ENCODE results near the gene PHF21B.
"Not testable (repeated sequence)": the region's sequence is repeated elsewhere in the genome, so short reads cannot be mapped to it uniquely, and the experiment has no call there.

PHF21B gene
- 0 reads per million in 3 donors for total RNA-seq

DNA sequence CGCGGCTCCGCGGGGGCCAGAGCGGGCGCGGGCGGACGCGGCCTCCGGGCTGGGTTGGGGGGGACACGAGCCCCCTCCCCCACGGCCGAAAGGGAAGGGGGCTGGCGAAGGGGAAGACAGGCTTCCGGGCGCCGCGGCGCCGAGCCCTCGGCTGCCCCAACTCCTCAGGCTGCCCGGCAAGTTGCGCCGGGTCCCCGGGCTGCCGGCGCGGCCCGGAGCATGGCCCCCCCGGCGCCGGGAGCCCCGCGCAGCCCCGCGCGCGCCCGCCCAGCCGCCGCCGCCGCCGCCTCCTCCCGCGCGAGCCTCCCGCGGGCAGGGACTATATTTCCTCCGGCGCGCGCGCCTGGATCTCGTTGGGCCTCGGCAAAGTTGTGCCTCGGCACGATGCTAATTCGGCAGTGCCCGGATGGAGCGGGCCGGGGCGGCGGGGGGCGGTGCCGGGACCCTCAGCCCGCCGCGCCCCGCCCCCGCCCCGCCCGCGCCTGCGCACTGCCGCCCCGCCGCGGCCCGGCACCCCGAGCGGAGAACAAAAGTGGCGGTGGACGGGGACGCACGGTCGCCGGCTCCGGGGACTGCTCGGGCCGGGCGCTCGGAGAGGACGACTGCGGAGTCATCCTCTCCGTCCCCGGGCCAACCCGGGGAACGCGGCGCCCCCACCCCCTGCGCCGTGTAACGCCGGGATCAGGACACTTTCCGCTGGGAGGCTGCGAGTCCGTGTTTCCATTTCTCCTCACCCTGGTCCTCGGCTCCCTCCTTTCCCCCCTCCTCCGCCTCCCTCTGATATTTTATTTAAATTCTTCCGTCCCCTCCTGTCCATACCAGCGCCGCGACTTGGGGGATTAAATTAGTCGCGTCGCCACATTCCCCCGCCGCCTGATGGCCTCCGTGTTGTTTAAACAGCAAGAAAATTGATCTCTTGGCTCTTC is at the start of gene PHF21B:
Gene PHF21B (minus strand): TSS at position 400 of the 926 bp plus-strand sequence. CDS start 456 bp downstream, outside the sequence.
- no peak for DNase-seq
- no peaks in the 10 kb centered on the region for H3K36me3 ChIP-seq (ENCODE audit: control insufficient read depth, insufficient read depth, low read length)
- H3K4me1 ChIP-seq (ENCODE audit: control insufficient read depth, insufficient read depth, low read length, poor library complexity, severe bottlenecking) = peaks cover 11% of the 10 kb centered on the region
- H3K9me3 ChIP-seq (ENCODE audit: control insufficient read depth, low read length) = no peaks in the 10 kb centered on the region
- peak within 1 kb of the TSS; percentile 17 for H3K4me3 ChIP-seq (ENCODE audit: insufficient read depth, low read depth, low read length, poor library complexity, severe bottlenecking)
- no peak within 1 kb of the TSS for H3K27ac ChIP-seq (ENCODE audit: insufficient read depth, low read length, poor library complexity, severe bottlenecking)
- peaks cover 26% of the 10 kb centered on the region for H3K27me3 ChIP-seq (replicated peaks; ENCODE audit: control insufficient read depth, insufficient read depth, low read length, poor library complexity, severe bottlenecking)

DNA sequence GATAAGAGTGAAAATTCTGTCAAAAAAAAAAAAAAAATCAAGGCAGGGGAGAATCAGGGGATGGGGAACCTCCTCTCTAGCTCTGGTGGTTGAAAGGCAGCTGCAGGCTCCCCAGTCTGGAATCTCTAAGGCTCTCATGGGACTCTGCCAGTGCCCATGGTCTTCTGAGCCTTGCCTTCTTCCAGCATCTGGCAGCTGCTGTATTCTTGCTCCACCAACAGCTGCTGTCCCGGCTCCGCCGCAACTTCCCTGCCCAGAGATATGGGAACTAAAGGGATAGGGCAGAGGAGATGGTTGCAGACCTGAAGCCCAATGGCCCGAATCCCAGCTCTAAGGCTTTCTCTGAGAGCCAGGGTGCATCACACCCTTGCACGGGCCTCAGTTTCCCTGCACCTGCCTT is 49.5 kb upstream of the PHF21B start:
- Histone ChIP-seq H3K4me1 (ENCODE audit: control insufficient read depth, insufficient read depth, low read length, poor library complexity, severe bottlenecking) (no peaks in the 10 kb centered on the region), H3K27me3 (replicated peaks; ENCODE audit: control insufficient read depth, insufficient read depth, low read length, poor library complexity, severe bottlenecking) (no peaks in the 10 kb centered on the region), H3K9me3 (ENCODE audit: control insufficient read depth, low read length) (no peaks in the 10 kb centered on the region), H3K4me3 (ENCODE audit: insufficient read depth, low read depth, low read length, poor library complexity, severe bottlenecking) (no peak overlapping the region), H3K36me3 (ENCODE audit: control insufficient read depth, insufficient read depth, low read length) (no peaks in the 10 kb centered on the region), H3K27ac (ENCODE audit: insufficient read depth, low read length, poor library complexity, severe bottlenecking) (no peak overlapping the region)
- DNase-seq = no peak

DNA sequence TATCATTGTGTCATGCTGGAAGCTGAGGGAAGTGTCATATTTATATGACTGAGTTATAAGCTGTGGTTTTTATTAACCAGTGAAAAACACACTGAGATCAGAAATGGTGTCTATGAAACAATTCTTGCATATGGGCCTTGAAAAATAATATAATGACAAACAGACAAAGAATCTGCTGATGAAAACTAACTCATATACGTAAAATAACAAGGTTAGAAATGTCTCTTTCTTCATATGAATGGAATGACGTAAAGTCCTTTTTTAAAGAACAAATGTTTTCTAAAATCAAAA is 48.8 kb upstream of the PHF21B start:
- H3K4me3 ChIP-seq (ENCODE audit: insufficient read depth, low read depth, low read length, poor library complexity, severe bottlenecking) = no peak overlapping the region
- DNase-seq = no peak
- H3K4me1 ChIP-seq (ENCODE audit: control insufficient read depth, insufficient read depth, low read length, poor library complexity, severe bottlenecking) = no peaks in the 10 kb centered on the region
- no peaks in the 10 kb centered on the region for H3K36me3 ChIP-seq (ENCODE audit: control insufficient read depth, insufficient read depth, low read length)
- H3K27ac ChIP-seq (ENCODE audit: insufficient read depth, low read length, poor library complexity, severe bottlenecking) = no peak overlapping the region
- no peaks in the 10 kb centered on the region for H3K9me3 ChIP-seq (ENCODE audit: control insufficient read depth, low read length)
- no peaks in the 10 kb centered on the region for H3K27me3 ChIP-seq (replicated peaks; ENCODE audit: control insufficient read depth, insufficient read depth, low read length, poor library complexity, severe bottlenecking)

DNA sequence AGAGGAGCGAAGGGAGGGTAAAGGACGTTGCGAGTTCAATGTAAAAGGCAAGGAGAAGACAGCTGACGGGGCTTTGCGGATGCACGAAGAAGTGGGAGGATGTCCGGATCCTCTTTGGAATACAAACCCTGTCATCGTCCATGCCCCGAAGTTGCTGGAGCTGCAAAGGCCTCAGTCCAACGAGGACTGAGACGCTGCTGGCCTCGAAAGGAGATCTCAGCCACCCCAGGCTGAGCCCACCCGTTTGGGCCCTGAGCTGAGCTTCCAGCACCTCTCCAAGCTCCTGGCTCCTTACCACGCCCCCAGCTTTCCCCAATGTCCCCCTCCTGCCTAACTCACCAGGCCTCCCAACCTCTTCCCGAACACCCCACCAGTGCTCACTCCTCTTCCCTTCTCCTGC is 46.1 kb upstream of the PHF21B start:
- Histone ChIP-seq H3K4me3 (ENCODE audit: insufficient read depth, low read depth, low read length, poor library complexity, severe bottlenecking) (no peak overlapping the region), H3K36me3 (ENCODE audit: control insufficient read depth, insufficient read depth, low read length) (no peaks in the 10 kb centered on the region), H3K27ac (ENCODE audit: insufficient read depth, low read length, poor library complexity, severe bottlenecking) (no peak overlapping the region), H3K4me1 (ENCODE audit: control insufficient read depth, insufficient read depth, low read length, poor library complexity, severe bottlenecking) (no peaks in the 10 kb centered on the region), H3K27me3 (replicated peaks; ENCODE audit: control insufficient read depth, insufficient read depth, low read length, poor library complexity, severe bottlenecking) (no peaks in the 10 kb centered on the region), H3K9me3 (ENCODE audit: control insufficient read depth, low read length) (no peaks in the 10 kb centered on the region)
- no peak for DNase-seq

DNA sequence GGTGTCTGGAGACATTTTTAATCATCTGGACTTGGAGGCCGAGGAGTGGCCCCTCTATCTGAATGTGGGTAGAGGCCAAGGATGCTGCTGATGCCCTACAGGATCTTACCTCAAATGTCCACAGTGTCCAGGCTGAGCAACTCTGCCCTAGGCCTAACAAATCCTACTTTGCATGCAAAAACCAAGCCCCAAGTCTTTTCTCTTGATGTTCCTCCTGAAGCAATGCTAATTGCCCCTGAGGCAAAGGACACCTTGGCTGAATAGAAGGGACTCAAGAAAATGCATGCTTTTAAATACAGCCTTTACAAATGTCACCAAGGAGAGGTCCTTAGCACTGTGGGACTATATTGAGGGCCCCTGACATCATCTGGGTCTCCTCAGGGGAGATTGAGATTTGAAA is 43.8 kb upstream of the PHF21B start:
- Histone ChIP-seq H3K36me3 (ENCODE audit: control insufficient read depth, insufficient read depth, low read length) (no peaks in the 10 kb centered on the region), H3K27ac (ENCODE audit: insufficient read depth, low read length, poor library complexity, severe bottlenecking) (no peak overlapping the region), H3K9me3 (ENCODE audit: control insufficient read depth, low read length) (no peaks in the 10 kb centered on the region), H3K4me3 (ENCODE audit: insufficient read depth, low read depth, low read length, poor library complexity, severe bottlenecking) (no peak overlapping the region), H3K27me3 (replicated peaks; ENCODE audit: control insufficient read depth, insufficient read depth, low read length, poor library complexity, severe bottlenecking) (no peaks in the 10 kb centered on the region), H3K4me1 (ENCODE audit: control insufficient read depth, insufficient read depth, low read length, poor library complexity, severe bottlenecking) (no peaks in the 10 kb centered on the region)
- no peak for DNase-seq

DNA sequence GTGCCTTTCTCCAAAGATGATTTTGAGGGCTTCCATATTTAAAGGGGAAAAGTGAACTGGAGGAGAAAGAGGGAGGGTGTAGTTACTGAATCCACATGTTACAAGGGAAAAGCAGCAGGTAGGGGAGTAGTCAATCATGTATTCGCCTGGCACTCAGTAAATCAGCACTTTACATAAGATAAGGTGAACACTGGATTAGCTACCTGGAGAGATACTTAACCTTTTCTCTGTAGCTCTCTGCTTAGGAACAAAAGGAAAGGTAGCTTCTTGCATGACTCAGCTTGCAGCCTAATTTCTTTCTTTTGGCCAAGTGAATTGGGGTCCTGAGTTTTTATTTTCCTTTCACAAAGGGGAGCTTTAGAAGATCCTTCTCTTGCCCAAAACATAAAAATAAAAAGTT is 43.3 kb upstream of the PHF21B start:
- DNase-seq = no peak
- Histone ChIP-seq H3K4me3 (ENCODE audit: insufficient read depth, low read depth, low read length, poor library complexity, severe bottlenecking) (no peak overlapping the region), H3K4me1 (ENCODE audit: control insufficient read depth, insufficient read depth, low read length, poor library complexity, severe bottlenecking) (no peaks in the 10 kb centered on the region), H3K27ac (ENCODE audit: insufficient read depth, low read length, poor library complexity, severe bottlenecking) (no peak overlapping the region), H3K9me3 (ENCODE audit: control insufficient read depth, low read length) (no peaks in the 10 kb centered on the region), H3K36me3 (ENCODE audit: control insufficient read depth, insufficient read depth, low read length) (no peaks in the 10 kb centered on the region), H3K27me3 (replicated peaks; ENCODE audit: control insufficient read depth, insufficient read depth, low read length, poor library complexity, severe bottlenecking) (no peaks in the 10 kb centered on the region)

DNA sequence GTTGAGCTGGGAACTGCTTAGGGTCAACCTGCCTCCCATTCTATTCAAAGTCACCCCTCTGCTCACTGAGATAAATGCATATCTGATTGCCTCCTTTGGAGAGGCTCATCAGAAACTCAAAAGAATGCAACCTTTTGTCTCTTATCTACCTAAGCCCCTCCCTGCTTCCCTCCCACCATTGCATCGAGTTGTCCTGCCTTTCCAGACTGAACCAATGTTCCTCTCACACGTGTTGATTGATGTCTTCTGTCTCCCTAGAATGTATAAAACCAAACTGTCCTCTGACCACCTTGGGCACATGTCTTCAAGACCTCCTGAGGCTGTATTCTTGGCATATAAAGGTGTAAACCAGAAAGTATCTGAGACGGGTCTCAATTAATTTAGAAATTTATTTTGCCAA is 42.9 kb upstream of the PHF21B start:
- not testable (repeated sequence) for DNase-seq; H3K27me3 ChIP-seq (replicated peaks; ENCODE audit: control insufficient read depth, insufficient read depth, low read length, poor library complexity, severe bottlenecking); H3K36me3 ChIP-seq (ENCODE audit: control insufficient read depth, insufficient read depth, low read length); H3K4me3 ChIP-seq (ENCODE audit: insufficient read depth, low read depth, low read length, poor library complexity, severe bottlenecking); H3K27ac ChIP-seq (ENCODE audit: insufficient read depth, low read length, poor library complexity, severe bottlenecking); H3K9me3 ChIP-seq (ENCODE audit: control insufficient read depth, low read length); H3K4me1 ChIP-seq (ENCODE audit: control insufficient read depth, insufficient read depth, low read length, poor library complexity, severe bottlenecking)

DNA sequence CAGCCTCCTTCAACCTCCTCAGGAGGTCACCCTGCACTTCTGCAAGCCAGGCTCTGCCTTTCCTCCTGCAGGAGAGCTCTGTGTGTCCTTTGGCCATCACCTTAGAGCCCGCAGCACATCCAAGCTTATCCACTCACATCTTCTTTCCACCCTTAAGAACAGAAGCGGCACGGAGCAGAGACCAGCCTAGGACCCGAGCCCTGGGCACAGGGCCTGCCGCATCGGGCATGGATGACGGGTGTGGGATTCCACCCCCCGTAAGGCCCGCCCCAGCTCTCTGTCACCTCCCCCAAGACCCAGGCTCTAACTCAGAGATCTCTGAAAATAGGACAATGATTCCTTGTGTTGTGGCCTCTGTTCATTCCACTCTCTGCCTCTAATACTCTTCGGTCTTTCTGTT is 42.1 kb upstream of the PHF21B start:
- H3K36me3 ChIP-seq (ENCODE audit: control insufficient read depth, insufficient read depth, low read length) = no peaks in the 10 kb centered on the region
- DNase-seq = no peak
- no peaks in the 10 kb centered on the region for H3K27me3 ChIP-seq (replicated peaks; ENCODE audit: control insufficient read depth, insufficient read depth, low read length, poor library complexity, severe bottlenecking)
- no peak overlapping the region for H3K27ac ChIP-seq (ENCODE audit: insufficient read depth, low read length, poor library complexity, severe bottlenecking)
- H3K4me1 ChIP-seq (ENCODE audit: control insufficient read depth, insufficient read depth, low read length, poor library complexity, severe bottlenecking) = no peaks in the 10 kb centered on the region
- no peaks in the 10 kb centered on the region for H3K9me3 ChIP-seq (ENCODE audit: control insufficient read depth, low read length)
- H3K4me3 ChIP-seq (ENCODE audit: insufficient read depth, low read depth, low read length, poor library complexity, severe bottlenecking) = no peak overlapping the region

DNA sequence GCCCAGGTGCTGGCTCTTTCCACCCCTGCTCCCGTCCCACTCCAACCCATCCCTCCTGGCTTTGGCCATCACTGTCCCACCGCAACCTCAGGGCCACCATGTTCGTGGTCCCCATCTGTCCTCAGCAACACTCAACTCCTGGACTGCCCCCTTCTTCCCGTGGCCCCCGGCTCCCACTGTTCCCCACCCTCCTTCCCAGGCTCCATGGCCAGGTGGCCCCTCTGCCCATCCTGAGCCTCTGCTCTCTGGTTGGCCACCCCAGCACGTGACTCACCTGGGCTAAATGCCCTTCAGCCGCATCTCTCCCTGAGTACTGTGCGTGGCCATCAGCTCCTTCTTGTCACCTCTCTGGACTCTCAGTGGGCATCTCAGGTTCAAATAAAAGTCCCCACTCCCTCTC is 41.6 kb upstream of the PHF21B start:
- no peaks in the 10 kb centered on the region for H3K9me3 ChIP-seq (ENCODE audit: control insufficient read depth, low read length)
- no peaks in the 10 kb centered on the region for H3K36me3 ChIP-seq (ENCODE audit: control insufficient read depth, insufficient read depth, low read length)
- no peaks in the 10 kb centered on the region for H3K4me1 ChIP-seq (ENCODE audit: control insufficient read depth, insufficient read depth, low read length, poor library complexity, severe bottlenecking)
- DNase-seq = no peak
- no peak overlapping the region for H3K27ac ChIP-seq (ENCODE audit: insufficient read depth, low read length, poor library complexity, severe bottlenecking)
- no peaks in the 10 kb centered on the region for H3K27me3 ChIP-seq (replicated peaks; ENCODE audit: control insufficient read depth, insufficient read depth, low read length, poor library complexity, severe bottlenecking)
- H3K4me3 ChIP-seq (ENCODE audit: insufficient read depth, low read depth, low read length, poor library complexity, severe bottlenecking) = no peak overlapping the region

DNA sequence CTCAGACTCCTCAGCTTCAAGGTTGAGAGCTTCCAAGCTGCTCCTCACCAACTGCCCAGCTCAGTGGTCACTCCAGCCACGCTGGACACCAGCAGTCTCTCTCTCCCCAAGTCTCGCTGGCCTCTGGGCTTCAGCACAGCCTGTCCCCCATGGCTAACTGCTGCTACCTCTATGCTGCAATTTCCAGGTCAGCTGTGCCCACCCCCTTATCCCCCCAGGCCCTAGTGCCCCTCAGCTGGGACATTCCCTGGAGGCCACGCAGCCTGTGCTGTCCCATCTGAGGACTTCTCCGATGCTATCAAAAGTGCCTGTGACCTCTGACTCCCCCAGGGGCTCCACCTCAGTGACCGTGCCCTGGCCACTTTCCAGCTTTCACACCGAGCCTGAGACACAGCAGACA is 37.5 kb upstream of the PHF21B start:
- Histone ChIP-seq H3K4me1 (ENCODE audit: control insufficient read depth, insufficient read depth, low read length, poor library complexity, severe bottlenecking) (no peaks in the 10 kb centered on the region), H3K9me3 (ENCODE audit: control insufficient read depth, low read length) (no peaks in the 10 kb centered on the region), H3K36me3 (ENCODE audit: control insufficient read depth, insufficient read depth, low read length) (no peaks in the 10 kb centered on the region), H3K27me3 (replicated peaks; ENCODE audit: control insufficient read depth, insufficient read depth, low read length, poor library complexity, severe bottlenecking) (no peaks in the 10 kb centered on the region), H3K27ac (ENCODE audit: insufficient read depth, low read length, poor library complexity, severe bottlenecking) (no peak overlapping the region), H3K4me3 (ENCODE audit: insufficient read depth, low read depth, low read length, poor library complexity, severe bottlenecking) (no peak overlapping the region)
- DNase-seq = no peak
